Prostate gland (tissue), 2 donors: ENCODE measurements around the gene CTSF. TPM values are rescaled to one million over a fixed set of nuclear protein-coding genes. Genes with fewer than 3 reads are reported as not detected.
A peak's percentile ranks its signal among the peaks of the same experiment; 100 is the strongest.
"Not testable (repeated sequence)": the region's sequence is repeated elsewhere in the genome, so short reads cannot be mapped to it uniquely, and the experiment has no call there.

ENCODE experiments used
- DNase-seq: peaks from one replicate; pipeline ENCODE4 v3.0.0-alpha.2; 2019; ENCODE audit warnings: low spot score
- H3K27ac ChIP-seq, 2 donors: fragments of 200-600 bp; sonication (generic); 2 replicates each; pipeline ENCODE4 v1.5.1; 2017 to 2019
- H3K27me3 ChIP-seq: fragments of 200-600 bp; sonication (generic); replicated peaks from 2 replicates; pipeline ENCODE4 v1.5.1; 2019; ENCODE audit not compliant: insufficient read depth
- H3K36me3 ChIP-seq, 2 donors: fragments of 200-600 bp; sonication (generic); 1 replicate in 1 of 2; 2 replicates in 1 of 2; pipeline versions ENCODE4 v1.5.1 to v1.8.1; 2017 to 2019
- H3K4me1 ChIP-seq: fragments of 200-600 bp; sonication (generic); replicated peaks from 2 replicates; pipeline ENCODE4 v1.5.1; 2019
- H3K4me3 ChIP-seq, 2 donors: fragments of 200-600 bp; sonication (generic); 2 replicates each; pipeline ENCODE4 v1.5.1; 2017 to 2019
- H3K9me3 ChIP-seq: fragments of 200-600 bp; sonication (generic); 2 replicates; pipeline ENCODE4 v1.5.1; 2017
- POLR2A ChIP-seq: fragments of 450-650 bp; IDR thresholded peaks from one replicate; pipeline ENCODE4 v1.6.1; 2016; ENCODE audit warnings: antibody characterized with exemption, mild to moderate bottlenecking
- POLR2AphosphoS5 ChIP-seq: sonication (generic); formaldehyde crosslinking; IDR thresholded peaks from one replicate; pipeline ENCODE4 v1.6.1; 2017; ENCODE audit warnings: antibody characterized with exemption
- whole genome bisulfite sequencing: methylation state at CpG from one replicate; pipeline ENCODE4 v1.1.5; 2018; 5-methylcytosine and 5-hydroxymethylcytosine counted together
- intact Hi-C: fragments of 100-400 bp; cut with DNase I; formaldehyde crosslinking; loops from one replicate; pipeline ENCODE4 v1.14.2; 2022
- total RNA-seq, 2 donors: library from RNA; depleted of rRNA; stranded (reverse); fragments of >200 nt; gene quantifications; one replicate each; pipeline ENCODE4 v1.1.0, GENCODE V29; 2016
- TF ChIP-seq, protein P1 (sequence below), 4 experiments: fragments of 200-600 bp in 2 of 4; fragments of 450-650 bp in 2 of 4; sonication (generic) in 2 of 4; IDR thresholded peaks; 1 replicate in 3 of 4; 2 replicates in 1 of 4; pipeline ENCODE4 v1.5.1; 2016 to 2019; ENCODE audit warnings: antibody characterized with exemption in 4 of 4, mild to moderate bottlenecking in 2 of 4, moderate library complexity in 2 of 4

Gene CTSF
- total RNA-seq, 2 donors from 2014 or later, result 119 to 130 TPM

DNA sequence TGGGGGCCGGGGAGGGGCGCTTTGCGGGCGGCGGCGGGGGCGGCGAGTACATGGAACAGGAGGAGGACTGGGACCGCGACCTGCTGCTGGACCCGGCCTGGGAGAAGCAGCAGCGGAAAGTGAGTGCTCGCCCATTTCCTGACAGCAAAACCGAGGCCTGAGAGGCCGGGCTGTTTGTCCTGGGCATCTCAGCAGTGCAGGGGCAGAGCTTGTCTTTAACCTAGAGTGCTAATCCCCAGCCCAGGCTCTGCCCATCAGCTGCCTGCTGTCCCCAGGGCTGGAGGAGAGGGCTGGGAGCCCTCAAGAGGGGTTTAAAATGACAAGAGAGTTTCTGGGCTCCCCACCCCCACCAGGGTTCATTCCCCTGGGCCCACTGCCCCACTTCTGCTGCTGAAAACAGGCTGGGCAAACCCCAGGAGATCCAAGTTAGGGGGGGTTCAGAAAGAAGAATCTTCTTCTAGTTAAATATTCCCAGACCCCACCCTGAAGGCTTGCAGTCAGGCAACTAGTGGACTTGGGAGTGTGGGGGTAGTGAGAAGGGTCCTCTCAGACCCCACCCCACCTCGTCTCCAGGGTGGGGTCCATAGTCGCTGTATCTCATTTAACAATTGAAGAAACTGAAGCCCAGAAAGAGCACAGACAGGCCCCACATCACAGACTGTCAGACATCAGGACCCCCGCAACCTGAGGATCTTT is 21.3 kb downstream of the CTSF start:
- no peaks in the 10 kb centered on the region for H3K27me3 ChIP-seq
- no peaks in the 10 kb centered on the region for H3K36me3 ChIP-seq
- no peak overlapping the region for H3K4me3 ChIP-seq
- 37% methylated on average over 18 of the region's 18 CpGs for WGBS
- intact Hi-C loops, result no loop called here
- peaks cover 4% of the 10 kb centered on the region for H3K4me1 ChIP-seq
- TF ChIP-seq POLR2AphosphoS5, result no peak
- no peak for TF ChIP-seq POLR2A
- TF ChIP-seq, protein P1, sequence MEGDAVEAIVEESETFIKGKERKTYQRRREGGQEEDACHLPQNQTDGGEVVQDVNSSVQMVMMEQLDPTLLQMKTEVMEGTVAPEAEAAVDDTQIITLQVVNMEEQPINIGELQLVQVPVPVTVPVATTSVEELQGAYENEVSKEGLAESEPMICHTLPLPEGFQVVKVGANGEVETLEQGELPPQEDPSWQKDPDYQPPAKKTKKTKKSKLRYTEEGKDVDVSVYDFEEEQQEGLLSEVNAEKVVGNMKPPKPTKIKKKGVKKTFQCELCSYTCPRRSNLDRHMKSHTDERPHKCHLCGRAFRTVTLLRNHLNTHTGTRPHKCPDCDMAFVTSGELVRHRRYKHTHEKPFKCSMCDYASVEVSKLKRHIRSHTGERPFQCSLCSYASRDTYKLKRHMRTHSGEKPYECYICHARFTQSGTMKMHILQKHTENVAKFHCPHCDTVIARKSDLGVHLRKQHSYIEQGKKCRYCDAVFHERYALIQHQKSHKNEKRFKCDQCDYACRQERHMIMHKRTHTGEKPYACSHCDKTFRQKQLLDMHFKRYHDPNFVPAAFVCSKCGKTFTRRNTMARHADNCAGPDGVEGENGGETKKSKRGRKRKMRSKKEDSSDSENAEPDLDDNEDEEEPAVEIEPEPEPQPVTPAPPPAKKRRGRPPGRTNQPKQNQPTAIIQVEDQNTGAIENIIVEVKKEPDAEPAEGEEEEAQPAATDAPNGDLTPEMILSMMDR (IDR thresholded peaks at IDR 0.05), result no peak
- no peak for DNase-seq
- H3K27ac ChIP-seq, result no peak overlapping the region
- H3K9me3 ChIP-seq, result no peaks in the 10 kb centered on the region

DNA sequence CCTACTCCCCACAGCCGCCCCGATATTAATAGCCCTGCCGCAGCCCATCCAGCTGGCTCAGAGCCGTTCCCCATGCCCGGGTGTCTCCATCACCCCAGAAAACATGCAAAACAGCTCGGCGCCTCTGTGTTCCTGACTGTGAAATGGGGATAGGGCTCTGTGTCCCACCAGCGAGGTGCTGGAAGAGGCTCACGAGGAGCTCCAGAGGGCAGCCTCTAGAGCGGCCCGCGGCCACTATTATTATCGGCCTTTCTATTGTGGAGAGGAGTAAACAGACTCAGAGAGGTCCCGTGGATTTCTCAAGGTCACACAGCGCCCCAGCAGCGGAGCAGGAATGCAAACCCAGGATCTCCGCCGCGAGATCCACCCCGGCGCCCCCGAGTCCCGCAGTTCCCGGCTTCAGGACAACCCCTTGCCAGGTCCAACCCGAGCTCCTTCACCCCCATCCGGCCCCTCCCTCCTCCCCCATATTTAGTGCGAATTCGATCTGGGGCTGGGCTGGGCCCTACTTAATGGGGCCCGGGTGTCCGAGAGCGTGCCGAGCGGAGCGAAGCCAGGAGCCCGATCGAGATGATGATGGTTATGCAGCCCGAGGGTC is 21.9 kb downstream of the CTSF start, which contains the start of gene ACTN3:
TSS of gene ACTN3 (plus strand) at position 536 of the 598 bp plus-strand sequence. CDS start at position 571, 35 bp downstream.
- intact Hi-C loops, result no loop called here
- H3K27ac ChIP-seq, result peak within 1 kb of the TSS in 1 of 2 donors; percentile 55
- no peaks in the 10 kb centered on the region for H3K9me3 ChIP-seq
- DNase-seq, result peak; percentile 19
- H3K36me3 ChIP-seq, result no peaks in the 10 kb centered on the region
- H3K4me1 ChIP-seq, result peaks cover 4% of the 10 kb centered on the region
- no peak for TF ChIP-seq POLR2A
- TF ChIP-seq, protein P1 (IDR thresholded peaks at IDR 0.05), result no peak
- no peak for TF ChIP-seq POLR2AphosphoS5
- WGBS, result 7% methylated on average over 36 of the region's 37 CpGs
- H3K4me3 ChIP-seq, result peak within 1 kb of the TSS; percentile 71 to 81
- no peaks in the 10 kb centered on the region for H3K27me3 ChIP-seq

DNA sequence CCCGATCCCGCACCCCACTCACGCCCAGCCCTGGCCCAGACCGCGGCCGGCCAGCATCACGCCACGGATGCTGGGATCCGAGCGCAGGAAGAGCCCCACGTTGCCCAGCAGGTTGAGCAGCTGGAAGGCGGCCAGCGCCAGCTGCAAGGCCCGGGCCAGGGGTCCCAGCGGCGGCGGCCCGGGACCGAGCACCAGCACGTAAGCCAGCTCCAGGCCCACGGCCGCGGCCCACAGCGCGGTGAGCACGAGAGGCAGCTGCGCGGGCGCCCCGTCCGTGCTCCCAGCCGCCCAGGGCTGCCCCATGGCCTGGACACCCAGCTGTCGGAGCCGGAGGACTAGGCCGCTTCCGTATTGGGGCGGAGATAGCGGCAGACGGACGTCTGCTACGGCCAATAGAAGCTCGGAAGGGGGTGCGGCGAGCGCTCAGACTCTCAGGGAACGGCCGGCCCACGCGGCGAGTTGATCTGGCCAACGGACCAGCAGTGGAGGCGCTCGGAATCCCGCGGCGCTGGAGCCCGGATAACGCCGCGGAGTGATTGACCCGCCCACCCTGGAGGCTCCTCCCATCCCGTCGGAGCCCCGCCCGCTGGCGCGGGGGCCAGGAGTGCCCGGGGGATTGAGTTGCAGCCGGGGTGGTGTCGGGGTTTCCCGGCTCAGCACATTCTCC is 22.6 kb downstream of the CTSF start, which contains the start of gene ZDHHC24:
TSS of gene ZDHHC24 (minus strand) at position 348 of the 667 bp plus-strand sequence. CDS start at position 303, 45 bp downstream.
- intact Hi-C loops, result no loop called here
- peak within 1 kb of the TSS in 1 of 2 donors; percentile 55 for H3K27ac ChIP-seq
- WGBS, result under 1% methylated on average over 59 of the region's 71 CpGs
- peak; percentile 95 for DNase-seq
- H3K36me3 ChIP-seq, result no peaks in the 10 kb centered on the region
- peak within 1 kb of the TSS; percentile 71 to 81 for H3K4me3 ChIP-seq
- TF ChIP-seq POLR2AphosphoS5 (peak; percentile 91), POLR2A (peak; percentile 25)
- TF ChIP-seq, protein P1 (IDR thresholded peaks at IDR 0.05), result no peak
- H3K4me1 ChIP-seq, result peaks cover 4% of the 10 kb centered on the region
- no peaks in the 10 kb centered on the region for H3K27me3 ChIP-seq
- no peaks in the 10 kb centered on the region for H3K9me3 ChIP-seq

- H3K27ac ChIP-seq, H3K9me3 ChIP-seq, H3K27me3 ChIP-seq, H3K36me3 ChIP-seq, DNase-seq, intact Hi-C loops, H3K4me1 ChIP-seq: not testable (repeated sequence)
- H3K4me3 ChIP-seq, result peak overlapping the region in 1 of 2 donors; percentile 71
- WGBS, result 75% methylated on average over 14 of the region's 14 CpGs
Observed at GRCh38 chr11:66544952-66545351, 23.5 kb downstream of the CTSF start.
